GM19239 (cell line): ENCODE measurements around the gene OR4A5.
"Not testable (repeated sequence)": the region's sequence is repeated elsewhere in the genome, so short reads cannot be mapped to it uniquely, and the experiment has no call there.

Experiments used
- DNase-seq: peaks from one replicate; pipeline ENCODE4 v3.0.0; 2011; ENCODE audit warnings: low spot score; ENCODE audit not compliant: insufficient read length
- FAIRE-seq: peaks from 2 replicates; lab custom pipeline; 2011; peaks lifted over from hg19 to GRCh38; lab: Jason Lieb, UNC

The OR4A5 gene

GRCh38 chr11:54706532-54706931 is at the start of gene OR4A5:
Gene OR4A5, plus strand, starts transcription at chr11:54706832. Its CDS starts 53 bp downstream, at chr11:54706885.
- not testable (repeated sequence) for DNase-seq, FAIRE-seq

- not testable (repeated sequence) for DNase-seq, FAIRE-seq
Measured at GRCh38 chr11:54720094-54720493, 13.5 kb downstream of the OR4A5 start.
